Bronchial epithelial cell (primary cell): Measurements from ENCODE around the gene TUBA8. TPM values are rescaled to one million over a fixed set of nuclear protein-coding genes. Genes with fewer than 3 reads are reported as not detected.

ENCODE experiments used
- DNase-seq: peaks from one replicate; pipeline ENCODE4 v3.0.0-alpha.2; 2010; ENCODE audit warnings: low read depth
- FAIRE-seq: peaks from 2 replicates; lab custom pipeline; 2011; peaks lifted over from hg19 to GRCh38; lab: Jason Lieb, UNC
- H3K27me3 ChIP-seq: 2 replicates; pipeline ENCODE4 v1.5.1; 2011; ENCODE audit warnings: low read length; ENCODE audit not compliant: control insufficient read depth, insufficient read depth
- H3K36me3 ChIP-seq: 2 replicates; pipeline ENCODE4 v1.5.1; 2011; ENCODE audit warnings: low read length; ENCODE audit not compliant: control insufficient read depth, insufficient read depth
- H3K4me3 ChIP-seq: 2 replicates; pipeline ENCODE4 v1.5.1; 2011; ENCODE audit warnings: mild to moderate bottlenecking, low read depth, low read length, control low read depth
- CTCF ChIP-seq: IDR thresholded peaks from 2 replicates; pipeline ENCODE4 v1.5.1; 2011; ENCODE audit warnings: mild to moderate bottlenecking, moderate library complexity, low read length, control low read depth, inconsistent platforms; ENCODE audit not compliant: insufficient read depth, severe bottlenecking
- total RNA-seq: library from RNA; depleted of rRNA; stranded (reverse); fragments of >200 nt; gene quantifications from 2 replicates; pipeline ENCODE4 v1.2.1, GENCODE V29; 2014

The TUBA8 gene
- total RNA-seq, 1 donor from 2014 or later, result 0.26 TPM

DNA sequence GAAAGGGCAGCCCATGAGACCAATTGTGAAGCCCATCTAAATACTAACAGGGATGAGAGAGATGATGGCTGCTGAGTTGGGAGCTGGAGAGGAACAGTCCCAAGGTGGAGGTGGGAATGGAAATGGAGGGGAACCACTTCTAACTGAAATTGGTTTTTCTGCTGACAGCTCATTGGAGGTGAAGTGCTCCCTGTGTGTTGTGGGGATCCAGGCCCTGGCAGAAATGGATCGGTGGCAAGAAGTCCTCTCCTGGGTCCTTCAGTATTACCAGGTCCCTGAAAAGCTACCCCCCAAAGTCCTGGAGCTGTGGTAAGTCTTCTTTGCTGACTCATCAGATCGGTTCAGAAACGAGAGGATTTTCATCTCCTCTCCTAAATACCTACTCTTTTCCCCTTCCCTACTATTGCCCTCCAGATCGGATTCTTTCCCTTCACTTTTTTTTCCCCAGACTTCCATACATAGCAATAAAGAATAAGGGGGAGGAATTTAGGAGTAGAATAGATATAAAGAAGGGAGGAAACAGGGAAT, 30.8 kb upstream of the TUBA8 start:
- no peaks in the 10 kb centered on the region for H3K27me3 ChIP-seq
- no peak for TF ChIP-seq CTCF
- no peak for DNase-seq
- no peak overlapping the region for H3K4me3 ChIP-seq
- peaks cover 16% of the 10 kb centered on the region for H3K36me3 ChIP-seq
- no peak for FAIRE-seq

- Histone ChIP-seq H3K27me3 (no peaks in the 10 kb centered on the region), H3K36me3 (peaks cover 19% of the 10 kb centered on the region), H3K4me3 (no peak overlapping the region)
- no peak for DNase-seq
- FAIRE-seq, result no peak
- no peak for TF ChIP-seq CTCF
Measured at GRCh38 chr22:18081416-18081815, 29.2 kb upstream of the TUBA8 start.

DNA sequence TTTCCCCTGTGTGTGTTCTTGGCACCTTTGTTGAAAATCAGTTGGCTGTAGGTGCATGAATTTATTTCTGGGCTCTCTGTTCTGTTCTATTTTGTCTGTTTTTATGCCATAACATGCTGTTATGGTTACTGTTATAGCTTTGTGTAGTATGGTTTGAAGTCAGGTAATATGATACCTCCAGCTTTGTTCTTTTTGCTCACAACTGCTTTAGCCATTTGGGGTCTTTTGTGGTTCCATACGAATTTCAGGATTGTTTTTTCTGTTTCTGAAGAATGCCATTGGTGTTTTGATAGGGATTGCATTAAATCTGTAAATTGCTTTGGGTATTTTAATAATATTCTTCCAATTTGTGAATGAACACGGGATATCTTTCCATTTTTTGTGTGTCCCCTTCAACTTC, 28.1 kb upstream of the TUBA8 start:
- Histone ChIP-seq H3K27me3 (no peaks in the 10 kb centered on the region), H3K36me3 (peaks cover 22% of the 10 kb centered on the region), H3K4me3 (no peak overlapping the region)
- FAIRE-seq (no peak), DNase-seq (no peak)
- TF ChIP-seq CTCF, result no peak

DNA sequence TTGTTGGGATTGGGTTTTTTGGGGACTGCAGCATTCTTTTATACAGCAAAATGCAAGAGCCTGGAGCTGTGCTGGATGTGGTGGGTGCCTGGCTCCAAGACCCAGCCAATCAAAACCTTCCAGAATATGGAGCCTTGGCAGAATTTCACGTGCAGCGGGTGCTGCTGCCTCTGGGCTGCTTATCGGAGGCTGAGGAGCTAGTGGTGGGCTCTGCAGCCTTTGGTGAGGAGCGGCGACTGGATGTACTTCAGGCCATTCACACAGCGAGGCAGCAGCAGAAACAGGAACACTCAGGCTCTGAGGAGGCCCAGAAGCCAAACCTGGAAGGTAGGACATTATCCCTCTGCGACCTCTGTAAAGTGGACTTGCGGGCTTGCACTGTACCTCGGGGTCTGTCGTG, 27.2 kb upstream of the TUBA8 start:
- TF ChIP-seq CTCF, result no peak
- no peak for FAIRE-seq
- no peaks in the 10 kb centered on the region for H3K27me3 ChIP-seq
- H3K4me3 ChIP-seq, result no peak overlapping the region
- DNase-seq, result no peak
- H3K36me3 ChIP-seq, result peaks cover 26% of the 10 kb centered on the region

GRCh38 chr22:18085188-18085587, 25.4 kb upstream of the TUBA8 start:
- Histone ChIP-seq H3K4me3 (no peak overlapping the region), H3K36me3 (peaks cover 21% of the 10 kb centered on the region), H3K27me3 (no peaks in the 10 kb centered on the region)
- DNase-seq (no peak), FAIRE-seq (no peak)
- TF ChIP-seq CTCF, result no peak

GRCh38 chr22:18087350-18087855, 23.2 kb upstream of the TUBA8 start:
- FAIRE-seq (no peak), DNase-seq (no peak)
- peaks cover 19% of the 10 kb centered on the region for H3K36me3 ChIP-seq
- H3K4me3 ChIP-seq, result no peak overlapping the region
- H3K27me3 ChIP-seq, result no peaks in the 10 kb centered on the region
- TF ChIP-seq CTCF, result no peak
